ENCODE data around the gene TRIM43.
"Not testable (repeated sequence)": the region's sequence is repeated elsewhere in the genome, so short reads cannot be mapped to it uniquely, and the experiment has no call there.

The TRIM43 gene

GRCh38 chr2:95591701-95592100 is at the start of gene TRIM43:
TRIM43 (plus strand) TSS chr2:95592001; CDS start chr2:95594024, 2,023 bp downstream.
- not testable (repeated sequence) for DNase-seq

GRCh38 chr2:95551055-95551568 is 40.7 kb upstream of the TRIM43 start:
- DNase-seq = no peak

- no peak for DNase-seq
These were observed 38.9 kb upstream of the TRIM43 start for GRCh38 chr2:95552911-95553310.

- DNase-seq = no peak
These were observed 22.6 kb upstream of the TRIM43 start for GRCh38 chr2:95569170-95569569.

GRCh38 chr2:95573866-95574265 is 17.9 kb upstream of the TRIM43 start:
- DNase-seq = no peak

GRCh38 chr2:95574506-95574905 is 17.3 kb upstream of the TRIM43 start:
- DNase-seq = no peak

- DNase-seq = no peak
These were observed 15.9 kb upstream of the TRIM43 start for GRCh38 chr2:95575857-95576256.

- DNase-seq = no peak
These were observed 13.3 kb upstream of the TRIM43 start for GRCh38 chr2:95578539-95578938.

GRCh38 chr2:95583545-95583944 is 8.3 kb upstream of the TRIM43 start:
- not testable (repeated sequence) for DNase-seq

- DNase-seq = not testable (repeated sequence)
These were observed 7.5 kb upstream of the TRIM43 start for GRCh38 chr2:95584321-95584720.

- not testable (repeated sequence) for DNase-seq
These were observed 1.8 kb upstream of the TRIM43 start for GRCh38 chr2:95589777-95590536.

- DNase-seq = not testable (repeated sequence)
These were observed 1.2 kb downstream of the TRIM43 start for GRCh38 chr2:95592973-95593372.

- not testable (repeated sequence) for DNase-seq
These were observed 3.2 kb downstream of the TRIM43 start for GRCh38 chr2:95595012-95595411.

GRCh38 chr2:95601301-95601700 is 9.5 kb downstream of the TRIM43 start:
- not testable (repeated sequence) for DNase-seq

- DNase-seq = not testable (repeated sequence)
These were observed 10.3 kb downstream of the TRIM43 start for GRCh38 chr2:95602146-95602545.

GRCh38 chr2:95608356-95608755 is 16.6 kb downstream of the TRIM43 start:
- not testable (repeated sequence) for DNase-seq

- DNase-seq = not testable (repeated sequence)
These were observed 18.0 kb downstream of the TRIM43 start for GRCh38 chr2:95609764-95610163.

GRCh38 chr2:95613048-95613447 is 21.2 kb downstream of the TRIM43 start:
- not testable (repeated sequence) for DNase-seq

- DNase-seq = not testable (repeated sequence)
These were observed 30.9 kb downstream of the TRIM43 start for GRCh38 chr2:95622728-95623127.

GRCh38 chr2:95630987-95631386 is 39.2 kb downstream of the TRIM43 start:
- not testable (repeated sequence) for DNase-seq

- DNase-seq = not testable (repeated sequence)
These were observed 41.9 kb downstream of the TRIM43 start for GRCh38 chr2:95633626-95634259.

- not testable (repeated sequence) for DNase-seq
These were observed 48.9 kb downstream of the TRIM43 start for GRCh38 chr2:95640515-95641288.

GRCh38 chr2:95641289-95641575 is 49.4 kb downstream of the TRIM43 start:
- not testable (repeated sequence) for DNase-seq
